GM19397 (cell line): ENCODE measurements around the gene C20orf173.
"Not testable (repeated sequence)": the region's sequence is repeated elsewhere in the genome, so short reads cannot be mapped to it uniquely, and the experiment has no call there.

ENCODE experiments used
- ATAC-seq: cut with Tn5 transposase; IDR thresholded peaks from one replicate; pipeline ENCODE4 v1.9.1; 2021; ENCODE audit warnings: mild to moderate bottlenecking, moderate library complexity; ENCODE audit not compliant: unreplicated experiment

The C20orf173 gene

DNA sequence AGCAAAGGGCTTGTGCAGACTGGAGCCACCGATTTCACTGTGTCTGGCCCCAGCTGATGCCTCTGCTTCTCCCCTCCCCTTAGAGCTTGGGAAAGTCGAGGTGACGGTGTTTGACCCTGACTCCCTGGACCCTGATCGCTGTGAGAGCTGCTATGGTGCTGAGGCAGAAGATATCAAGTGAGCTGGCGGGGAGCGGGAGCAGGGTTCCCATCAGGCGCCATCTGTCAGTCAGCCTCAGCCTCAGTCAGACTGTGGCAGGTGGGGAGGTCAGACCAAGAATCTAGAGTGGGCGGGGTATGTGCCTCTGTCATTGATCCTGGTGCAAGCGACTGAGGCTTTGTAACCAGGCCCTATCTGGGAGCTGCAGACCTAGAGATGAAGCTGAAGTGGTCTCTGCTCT lies 17.9 kb upstream of the C20orf173 start:
- ATAC-seq = no peak

GRCh38 chr20:35546127-35546526 lies 16.7 kb upstream of the C20orf173 start:
- ATAC-seq = no peak

GRCh38 chr20:35544941-35545340 lies 15.5 kb upstream of the C20orf173 start:
- not testable (repeated sequence) for ATAC-seq

DNA sequence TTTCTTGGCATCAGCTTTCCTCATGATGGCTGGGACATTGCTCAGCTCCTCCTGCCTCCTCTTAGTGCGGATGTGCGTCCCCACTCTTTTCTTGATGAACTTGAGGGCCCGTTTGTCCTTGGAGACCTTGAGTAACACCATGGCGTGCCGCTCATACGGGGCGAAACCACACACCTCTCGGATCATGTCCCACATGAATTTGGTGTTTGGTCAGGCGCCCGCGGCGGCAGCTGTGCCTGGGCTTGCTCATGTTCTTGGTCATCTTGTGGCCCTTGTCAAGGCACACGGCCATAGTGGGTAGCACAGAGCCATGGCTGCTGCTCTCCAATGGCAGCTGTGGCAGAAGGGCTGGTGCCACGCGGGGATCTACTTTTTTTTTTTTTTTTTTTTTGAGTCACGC lies 15.0 kb upstream of the C20orf173 start:
- no peak for ATAC-seq

DNA sequence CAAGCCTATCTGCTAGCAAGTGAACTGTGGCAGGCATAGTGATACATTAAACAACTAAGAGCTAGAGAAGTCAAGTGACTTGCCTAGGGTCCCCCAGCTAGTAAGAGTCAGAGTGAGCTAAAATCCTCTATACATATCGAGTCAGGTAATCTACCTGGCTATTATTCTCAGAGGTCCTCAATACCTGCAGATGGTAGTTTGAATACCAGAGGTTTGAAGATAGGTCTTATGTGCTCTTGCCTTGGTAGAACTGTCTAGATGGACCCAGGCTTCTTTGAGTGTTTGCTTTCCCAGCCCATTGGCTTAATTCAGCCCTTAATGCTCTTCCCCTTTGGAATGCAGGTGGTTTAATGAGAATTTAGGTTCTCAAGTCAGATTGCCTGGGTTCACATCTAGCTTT lies 13.5 kb upstream of the C20orf173 start:
- no peak for ATAC-seq

GRCh38 chr20:35541783-35542662 lies 12.6 kb upstream of the C20orf173 start, which contains the start of gene ERGIC3:
Gene ERGIC3 (plus strand): TSS chr20:35542078. CDS start chr20:35542098, 20 bp downstream.
- peak; percentile 95 for ATAC-seq

DNA sequence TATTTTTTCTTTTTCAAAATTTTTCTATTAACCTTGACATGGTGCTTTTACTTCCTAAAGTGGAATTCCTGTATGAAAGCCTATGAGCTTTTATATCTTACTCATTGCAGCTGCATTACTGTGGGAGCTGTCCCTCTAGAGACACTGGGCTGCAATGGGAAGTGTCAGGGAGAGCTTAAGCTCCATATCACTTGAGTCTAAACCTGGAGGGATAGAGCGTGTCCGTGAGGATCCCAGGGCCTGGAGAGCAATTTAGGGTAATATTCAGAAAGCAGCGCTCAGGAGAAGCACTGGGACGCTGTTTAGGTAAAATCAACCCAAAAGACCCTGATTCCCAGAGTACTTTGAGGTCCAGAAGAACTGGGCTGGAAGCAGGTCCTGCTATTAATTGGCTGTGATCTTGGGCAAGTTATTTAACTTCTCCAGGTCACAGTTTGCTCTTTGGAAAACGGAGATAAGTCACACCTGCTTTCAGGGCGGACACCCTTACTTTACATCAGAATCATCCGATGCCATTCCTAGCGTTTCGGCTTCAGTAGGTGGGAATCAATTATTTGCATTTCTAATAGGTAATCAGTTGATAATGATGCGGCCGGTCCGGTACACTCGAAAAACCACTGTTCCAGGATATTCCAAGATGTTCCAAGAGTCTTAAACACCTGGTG lies 11.8 kb upstream of the C20orf173 start:
- no peak for ATAC-seq

GRCh38 chr20:35539756-35540212 lies 10.3 kb upstream of the C20orf173 start:
- peak; percentile 44 for ATAC-seq

GRCh38 chr20:35527122-35527769 lies 2.2 kb downstream of the C20orf173 start:
- ATAC-seq = no peak

GRCh38 chr20:35525639-35526038 lies 3.8 kb downstream of the C20orf173 start:
- ATAC-seq = no peak

DNA sequence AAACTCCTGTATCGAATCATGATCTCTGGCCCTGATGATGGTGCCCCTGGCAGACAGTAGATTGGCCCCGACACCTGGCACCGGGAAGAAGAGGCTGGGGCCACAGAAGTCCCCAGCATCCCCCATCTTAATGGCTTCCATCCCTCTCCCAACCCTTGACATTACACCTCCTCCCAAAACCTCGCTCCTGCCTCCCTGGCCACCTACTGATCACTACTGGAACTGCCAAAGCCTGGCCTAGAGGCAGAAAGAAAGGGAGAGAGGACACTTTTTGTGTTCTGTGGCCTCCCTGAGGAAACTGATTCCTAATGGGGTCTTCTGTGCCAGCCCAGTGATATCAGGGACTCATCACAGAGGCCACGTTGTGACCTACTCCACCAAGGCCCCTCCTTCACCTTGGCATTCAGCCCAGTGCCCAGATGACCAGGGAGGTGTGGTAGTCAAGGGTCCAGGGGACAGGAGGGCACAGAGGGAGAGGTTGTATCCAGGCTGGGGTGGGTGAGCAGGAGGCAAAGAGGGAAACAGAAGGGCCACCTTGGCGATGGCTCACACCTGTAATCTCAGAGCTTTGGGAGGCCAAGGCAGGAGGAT lies 6.1 kb downstream of the C20orf173 start:
- no peak for ATAC-seq

DNA sequence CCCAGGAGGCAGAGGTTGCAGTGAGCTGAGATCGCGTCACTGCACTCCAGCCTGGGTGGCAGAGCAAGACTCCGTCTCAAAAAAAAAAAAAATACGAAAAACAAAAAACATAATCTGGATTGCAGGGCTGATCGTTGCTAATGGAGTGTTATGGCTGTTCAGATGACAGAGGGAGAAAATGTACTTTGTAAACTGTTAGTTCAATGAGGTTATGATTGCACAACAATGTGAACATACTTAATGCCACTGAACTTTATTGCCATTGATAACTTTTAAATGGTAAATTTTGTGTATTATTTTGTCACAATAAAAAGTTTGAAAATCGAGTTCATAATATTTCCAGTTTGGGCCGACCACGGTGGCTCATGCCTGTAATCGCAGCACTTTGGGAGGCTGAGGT lies 10.5 kb downstream of the C20orf173 start:
- no peak for ATAC-seq

GRCh38 chr20:35517767-35518166 lies 11.7 kb downstream of the C20orf173 start:
- ATAC-seq = not testable (repeated sequence)

DNA sequence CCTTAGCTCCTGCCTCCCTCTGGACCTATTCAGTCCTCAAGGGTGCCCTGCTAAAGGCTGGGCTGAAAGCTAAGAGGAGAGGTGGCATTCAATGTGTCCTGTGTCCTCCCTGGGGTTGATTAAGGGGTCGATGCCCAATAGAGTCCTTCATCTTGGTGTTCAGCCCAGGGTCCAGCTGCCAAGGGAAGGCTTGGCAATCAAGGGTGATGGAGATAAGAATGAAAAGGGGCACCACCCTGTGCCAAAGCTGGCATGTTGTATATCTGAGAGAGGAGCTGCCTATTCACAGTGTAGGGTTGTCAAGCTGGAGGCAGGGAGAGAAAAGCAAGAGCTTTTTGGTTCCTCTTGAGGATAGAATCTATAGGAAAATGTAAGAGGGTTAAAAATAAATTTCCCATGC lies 12.3 kb downstream of the C20orf173 start:
- ATAC-seq = no peak

DNA sequence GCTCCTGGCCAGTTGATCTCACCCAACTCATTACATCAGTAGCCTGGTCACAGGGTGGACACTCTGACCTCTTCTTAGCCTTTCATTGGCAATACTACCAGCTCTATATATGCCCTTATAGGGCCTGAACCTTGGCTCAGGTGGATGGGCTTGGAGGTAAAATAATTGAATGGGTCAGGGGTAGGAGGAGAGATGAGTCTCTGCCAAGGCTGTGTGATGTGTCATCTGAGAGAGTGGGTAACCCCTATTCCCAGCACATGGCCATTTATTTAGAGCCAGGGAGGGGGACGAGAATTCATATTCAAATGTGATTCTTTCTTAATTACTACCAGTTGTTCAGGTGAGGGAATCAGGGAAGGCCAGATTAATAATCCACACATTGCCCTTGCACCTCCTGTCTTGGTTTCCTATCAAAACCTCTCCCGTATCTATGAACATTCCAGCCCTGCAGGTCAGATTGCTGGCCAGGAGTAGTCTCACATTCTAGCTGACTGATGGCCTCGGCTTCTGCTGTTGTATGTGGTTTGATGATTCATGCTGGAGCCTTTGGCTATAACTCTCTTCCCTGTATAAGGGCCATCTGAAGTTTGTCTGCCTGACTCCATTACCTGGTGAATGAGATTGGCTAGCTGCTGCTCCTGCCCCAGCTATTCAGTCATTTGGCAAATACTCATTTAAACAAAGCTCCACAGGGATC lies 13.4 kb downstream of the C20orf173 start:
- ATAC-seq = no peak

DNA sequence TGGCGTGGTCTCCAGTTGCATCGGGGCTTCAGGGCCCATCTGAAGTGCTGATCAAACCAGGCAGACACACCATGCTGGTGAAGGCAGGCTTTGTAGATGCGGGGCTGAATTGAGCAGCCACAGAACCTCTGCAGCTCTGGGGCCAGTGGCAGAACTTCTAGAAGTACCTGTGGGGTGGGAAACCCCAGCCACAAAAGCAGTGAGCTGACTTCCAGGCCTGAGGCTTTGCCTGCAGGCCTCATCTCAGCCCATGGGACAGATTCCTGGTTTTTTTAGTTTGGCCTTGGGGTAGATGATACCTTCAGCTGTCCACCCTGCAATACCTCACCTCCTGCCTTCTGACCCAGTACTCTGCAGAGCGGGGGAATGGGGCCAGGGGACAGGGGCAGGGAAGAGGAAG lies 14.1 kb downstream of the C20orf173 start:
- ATAC-seq = no peak

DNA sequence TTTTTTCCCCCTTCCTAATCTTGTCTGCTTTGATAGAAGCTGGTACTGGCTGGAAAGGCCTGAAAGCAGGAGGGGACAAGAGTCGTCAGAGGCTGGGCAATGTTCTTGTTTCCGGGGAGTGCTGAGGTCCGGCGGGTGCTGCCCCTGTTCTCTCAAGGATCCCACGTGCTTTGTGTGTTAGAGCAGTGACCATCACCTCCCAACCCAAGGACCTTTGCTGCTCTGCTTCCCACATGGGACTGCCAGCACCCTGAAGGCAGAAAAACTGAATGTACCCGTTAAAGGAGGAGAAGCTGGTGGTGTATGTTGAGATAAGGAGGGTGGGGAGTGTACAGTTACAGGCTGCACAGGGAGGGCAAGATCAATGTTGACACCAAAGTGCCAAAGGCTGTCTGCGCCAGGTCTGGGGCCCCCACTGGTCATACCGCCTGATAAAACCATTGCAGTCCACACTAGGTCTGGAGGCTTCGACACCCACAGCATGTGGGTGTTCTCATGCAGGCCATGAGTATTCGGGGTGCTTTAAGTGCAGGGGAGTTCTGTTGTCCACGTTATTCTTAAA lies 15.0 kb downstream of the C20orf173 start:
- no peak for ATAC-seq

GRCh38 chr20:35511814-35512420 lies 17.5 kb downstream of the C20orf173 start:
- ATAC-seq = no peak

- ATAC-seq = no peak
These were observed 18.3 kb downstream of the C20orf173 start for GRCh38 chr20:35510951-35511735.
